Activated naive CD4-positive, alpha-beta T cell treated with anti-CD3 and anti-CD28 coated beads, Interleukin-2, amount 50 U/mL, for 16 hours (primary cell): ENCODE results near the gene SLC6A12.

Experiments used
- DNase-seq: peaks from one replicate; pipeline ENCODE4 v3.0.0-alpha.2; 2020

The SLC6A12 gene

GRCh38 chr12:160858-161257 is 53.1 kb downstream of the SLC6A12 start:
- DNase-seq, result no peak

- no peak for DNase-seq
Observed at GRCh38 chr12:159156-159782, 54.7 kb downstream of the SLC6A12 start.

GRCh38 chr12:157644-158043 is 56.3 kb downstream of the SLC6A12 start:
- DNase-seq, result no peak

- DNase-seq, result no peak
Observed at GRCh38 chr12:156945-157344, 57.0 kb downstream of the SLC6A12 start.

GRCh38 chr12:155646-156045 is 58.3 kb downstream of the SLC6A12 start:
- DNase-seq, result no peak

GRCh38 chr12:155006-155405 is 59.0 kb downstream of the SLC6A12 start:
- DNase-seq, result no peak

GRCh38 chr12:154058-154457 is 59.9 kb downstream of the SLC6A12 start:
- no peak for DNase-seq

- peak; percentile 56 for DNase-seq
Observed at GRCh38 chr12:153080-153746, 60.7 kb downstream of the SLC6A12 start.

GRCh38 chr12:152440-152839 is 61.5 kb downstream of the SLC6A12 start:
- no peak for DNase-seq

- no peak for DNase-seq
Observed at GRCh38 chr12:151579-151978, 62.4 kb downstream of the SLC6A12 start.

GRCh38 chr12:148676-149416 is 65.1 kb downstream of the SLC6A12 start:
- DNase-seq, result no peak

- DNase-seq, result no peak
Observed at GRCh38 chr12:147242-147641, 66.7 kb downstream of the SLC6A12 start.

- no peak for DNase-seq
Observed at GRCh38 chr12:145369-145960, 68.5 kb downstream of the SLC6A12 start.

- DNase-seq, result no peak
Observed at GRCh38 chr12:144650-145284, 69.2 kb downstream of the SLC6A12 start.

GRCh38 chr12:143964-144649 is 69.8 kb downstream of the SLC6A12 start:
- no peak for DNase-seq

- DNase-seq, result no peak
Observed at GRCh38 chr12:140162-140561, 73.8 kb downstream of the SLC6A12 start.
